ENCODE measurements around the gene AKAP13. TPM values are rescaled to one million over a fixed set of nuclear protein-coding genes. Genes with fewer than 3 reads are reported as not detected.

AKAP13 gene
- total and polyA plus RNA-seq, 5 experiments from 2014 or later: 113 to 244 (median 131) TPM

- DNase-seq: no peak
- no peaks in the 10 kb centered on the region for H3K9me3 Mint-ChIP-seq
- no peaks in the 10 kb centered on the region for H3K27me3 Mint-ChIP-seq
- H3K36me3 Mint-ChIP-seq: no peaks in the 10 kb centered on the region
- POLR2A ChIA-PET: no interaction called here
- no peak for ATAC-seq
- H3K4me3 Mint-ChIP-seq: no peak overlapping the region
- H3K27ac Mint-ChIP-seq: peak overlapping the region in 1 of 10 donors; percentile 43
- peaks cover 3 to 24% (median 18%) of the 10 kb centered on the region in 4 donors for H3K4me1 Mint-ChIP-seq
Observed at GRCh38 chr15:85351965-85352364, 28.4 kb upstream of the AKAP13 start.

DNA sequence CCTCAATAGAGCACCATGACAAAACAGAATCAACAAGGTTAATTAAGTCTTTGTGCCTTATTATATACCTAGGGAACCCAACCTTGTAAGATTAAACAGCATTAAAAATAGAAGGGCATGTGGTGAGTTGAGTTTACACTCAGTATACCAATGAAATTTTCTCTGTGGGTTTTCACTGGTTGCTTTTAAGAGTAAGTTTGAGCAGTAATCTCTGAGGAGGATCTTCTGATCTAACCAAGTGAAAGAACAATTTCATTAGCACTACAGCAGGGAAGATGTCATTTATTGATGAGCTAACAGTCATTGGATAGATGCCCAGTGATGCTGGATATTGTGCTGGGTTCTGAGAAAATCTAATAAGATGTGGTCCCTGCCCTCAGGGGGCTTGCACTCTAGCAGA, 26.9 kb upstream of the AKAP13 start:
- Mint-ChIP-seq H3K4me3 (no peak overlapping the region), H3K4me1 (peaks cover 5 to 19% (median 12%) of the 10 kb centered on the region in 4 donors)
- POLR2A ChIA-PET: no interaction called here

GRCh38 chr15:85354461-85354860, 25.9 kb upstream of the AKAP13 start:
- no peak for ATAC-seq
- Mint-ChIP-seq H3K27ac (peak overlapping the region in 1 of 10 donors; percentile 4), H3K9me3 (no peaks in the 10 kb centered on the region), H3K4me3 (no peak overlapping the region), H3K4me1 (peaks cover 3 to 15% (median 8%) of the 10 kb centered on the region in 4 donors), H3K27me3 (no peaks in the 10 kb centered on the region), H3K36me3 (no peaks in the 10 kb centered on the region)
- no peak for DNase-seq
- POLR2A ChIA-PET: no interaction called here

More for the DNA sequence above, 26.9 kb upstream of the AKAP13 start:
- H3K27me3 Mint-ChIP-seq: no peaks in the 10 kb centered on the region
- H3K36me3 Mint-ChIP-seq: no peaks in the 10 kb centered on the region
- no peak for ATAC-seq
- no peak overlapping the region for H3K27ac Mint-ChIP-seq
- no peak for DNase-seq
- H3K9me3 Mint-ChIP-seq: no peaks in the 10 kb centered on the region

DNA sequence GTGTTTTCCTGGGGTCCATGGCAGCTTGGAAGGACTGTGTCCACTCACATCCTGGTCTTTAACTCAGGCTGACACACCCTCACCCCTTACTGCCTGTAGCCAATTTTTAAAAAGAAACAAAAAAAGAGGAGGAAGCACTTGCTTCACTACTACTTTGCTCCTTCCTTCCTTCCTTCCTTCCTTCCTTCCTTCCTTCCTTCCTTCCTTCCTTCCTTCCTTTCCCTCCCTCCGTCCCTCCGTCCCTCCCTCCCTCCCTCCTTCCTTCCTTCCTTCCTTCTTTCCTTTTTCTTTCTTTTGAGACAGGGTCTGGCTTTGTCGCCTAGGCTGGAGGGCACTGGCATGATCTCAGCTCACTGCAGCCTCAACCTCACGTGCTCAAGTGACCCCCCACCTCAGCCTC, 25.5 kb upstream of the AKAP13 start:
- H3K27me3 Mint-ChIP-seq: no peaks in the 10 kb centered on the region
- H3K4me1 Mint-ChIP-seq: peaks cover 3 to 15% (median 8%) of the 10 kb centered on the region in 4 donors
- no peaks in the 10 kb centered on the region for H3K36me3 Mint-ChIP-seq
- DNase-seq (no peak), ATAC-seq (no peak)
- POLR2A ChIA-PET: no interaction called here
- H3K27ac Mint-ChIP-seq: no peak overlapping the region
- no peaks in the 10 kb centered on the region for H3K9me3 Mint-ChIP-seq
- H3K4me3 Mint-ChIP-seq: no peak overlapping the region

DNA sequence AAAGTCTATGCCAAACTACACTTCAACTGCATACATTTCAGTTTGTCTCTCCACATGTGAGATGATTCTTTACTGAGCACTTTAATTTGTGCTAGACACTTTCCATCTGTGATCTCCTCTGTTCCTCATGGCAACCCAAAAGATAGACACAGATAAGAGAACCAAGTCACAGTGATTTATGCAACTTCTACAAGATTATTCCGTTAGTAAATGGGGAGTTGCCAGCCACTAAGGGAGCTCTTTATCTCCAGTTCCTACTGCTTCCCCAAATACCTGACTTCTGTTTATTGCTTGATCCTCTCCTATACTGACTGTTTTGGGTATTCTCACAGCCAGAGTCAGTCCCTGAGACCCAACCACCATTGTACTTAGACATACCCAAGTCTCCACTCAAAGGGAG, 24.1 kb upstream of the AKAP13 start:
- no peak for DNase-seq

DNA sequence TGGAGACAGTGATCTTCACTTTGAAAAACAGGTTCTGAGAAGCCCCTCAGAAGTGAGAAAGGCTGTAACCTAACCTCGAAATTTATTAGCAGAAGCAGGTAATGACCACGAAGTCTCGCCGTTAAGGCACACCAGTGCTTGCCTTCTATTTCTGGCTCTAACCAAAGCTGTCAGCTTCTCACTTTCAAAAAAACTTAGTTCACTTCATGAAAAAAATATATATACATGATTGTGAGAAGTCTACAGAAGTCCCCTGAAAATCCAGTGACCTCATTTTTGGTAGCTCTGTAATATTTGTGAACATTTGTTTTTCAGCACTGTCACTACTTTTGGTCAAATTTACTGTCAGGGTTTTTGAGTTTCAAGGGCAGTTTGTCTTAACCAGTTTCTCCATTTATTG, 19.1 kb upstream of the AKAP13 start:
- H3K36me3 Mint-ChIP-seq: no peaks in the 10 kb centered on the region
- H3K9me3 Mint-ChIP-seq: no peaks in the 10 kb centered on the region
- POLR2A ChIA-PET: interaction anchor here (1.0 kb wide), 1 partner anchor 19 kb away, joined by 3 read pairs; no protein-coding TSS in a partner anchor
- DNase-seq: no peak
- H3K27ac Mint-ChIP-seq: peak overlapping the region in 2 of 10 donors; percentile 33 to 55
- no peak for ATAC-seq
- no peak overlapping the region for H3K4me3 Mint-ChIP-seq
- H3K27me3 Mint-ChIP-seq: no peaks in the 10 kb centered on the region
- H3K4me1 Mint-ChIP-seq: peaks cover 1 to 18% (median 12%) of the 10 kb centered on the region in 4 donors

More for the DNA sequence above, 24.1 kb upstream of the AKAP13 start:
- Mint-ChIP-seq H3K36me3 (no peaks in the 10 kb centered on the region), H3K9me3 (no peaks in the 10 kb centered on the region), H3K27me3 (no peaks in the 10 kb centered on the region), H3K27ac (peak overlapping the region in 2 of 10 donors; percentile 10 to 19), H3K4me1 (peaks cover 3 to 15% (median 7%) of the 10 kb centered on the region in 4 donors), H3K4me3 (no peak overlapping the region)
- POLR2A ChIA-PET: interaction anchor here (0.9 kb wide), 1 partner anchor 57 kb away, joined by 4 read pairs; no protein-coding TSS in a partner anchor
- ATAC-seq: no peak

DNA sequence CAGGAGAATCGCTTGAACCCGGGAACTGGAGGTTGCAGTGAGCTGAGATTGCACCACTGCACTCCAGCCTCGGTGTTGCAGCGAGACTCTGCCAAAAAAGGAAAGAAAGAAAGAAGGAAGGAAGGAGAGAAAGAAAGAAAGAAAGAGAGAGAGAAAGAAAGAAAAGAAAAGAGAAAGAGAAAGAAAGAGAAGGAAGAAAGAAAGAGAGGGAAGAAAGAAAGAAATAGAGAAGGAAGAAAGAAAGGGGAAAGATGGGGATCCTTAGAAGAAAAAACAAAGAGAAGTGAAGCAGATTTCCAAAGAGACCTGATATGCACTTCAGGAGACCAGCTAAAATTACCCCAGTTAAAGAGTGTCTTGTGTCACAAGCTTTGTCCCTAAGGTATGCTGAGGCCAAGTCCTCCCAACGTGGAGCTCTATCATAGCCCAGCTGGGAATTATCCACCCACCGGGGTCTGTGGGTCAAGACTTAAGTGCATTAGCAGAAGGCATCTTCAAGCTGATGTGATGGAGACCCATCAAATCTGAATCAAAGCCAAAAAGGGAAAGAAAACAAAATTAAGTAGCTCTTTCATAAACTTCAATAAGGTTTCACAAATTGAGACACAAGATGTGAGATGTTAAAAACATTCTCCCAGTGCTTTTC, 17.8 kb upstream of the AKAP13 start:
- Mint-ChIP-seq H3K36me3 (no peaks in the 10 kb centered on the region), H3K27me3 (no peaks in the 10 kb centered on the region), H3K27ac (peak overlapping the region in 2 of 10 donors; percentile 66 to 81), H3K4me3 (no peak overlapping the region), H3K9me3 (no peaks in the 10 kb centered on the region), H3K4me1 (peaks cover 7 to 24% (median 13%) of the 10 kb centered on the region in 4 donors)
- DNase-seq (no peak), ATAC-seq (no peak)
- POLR2A ChIA-PET: no interaction called here

- Mint-ChIP-seq H3K27me3 (no peaks in the 10 kb centered on the region), H3K9me3 (no peaks in the 10 kb centered on the region), H3K27ac (peak overlapping the region in 1 of 10 donors; percentile 59), H3K4me1 (peaks cover 7 to 29% (median 18%) of the 10 kb centered on the region in 4 donors), H3K36me3 (no peaks in the 10 kb centered on the region), H3K4me3 (no peak overlapping the region)
- ATAC-seq (no peak), DNase-seq (no peak)
- POLR2A ChIA-PET: interaction anchor here (0.6 to 1.4 kb wide), 2 partner anchors 14 to 61 kb away, joined by 3 to 4 read pairs; partner anchors contain the start of gene AKAP13
Observed at GRCh38 chr15:85365980-85366379, 14.4 kb upstream of the AKAP13 start.

DNA sequence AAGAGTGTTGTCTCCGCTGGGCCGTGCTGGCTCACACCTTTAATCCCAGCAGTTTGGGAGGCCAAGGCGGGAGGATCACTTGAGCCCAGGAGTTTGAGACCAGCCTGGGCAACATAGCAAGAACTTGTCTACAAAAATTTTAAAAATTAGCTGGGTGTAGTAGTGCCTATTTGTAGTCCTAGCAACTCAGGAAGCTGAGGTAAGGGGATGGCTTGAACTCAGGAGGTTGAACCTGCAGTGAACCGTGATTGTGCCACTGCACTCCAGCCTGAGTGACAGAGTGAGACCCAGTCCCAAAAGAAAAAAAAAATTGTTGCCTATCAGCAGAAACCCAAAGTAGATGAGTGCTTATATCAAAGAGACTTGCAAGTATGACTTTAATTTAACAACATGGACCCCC, 12.7 kb upstream of the AKAP13 start:
- DNase-seq: peak in 2 of 10 donors; percentile 14 to 25
- POLR2A ChIA-PET: interaction anchor here (0.7 to 0.9 kb wide), 2 partner anchors 13 to 36 kb away, joined by 3 read pairs; no protein-coding TSS in a partner anchor
- Mint-ChIP-seq H3K27me3 (no peaks in the 10 kb centered on the region), H3K27ac (peak overlapping the region in 7 of 10 donors; percentile 18 to 85 (median 71)), H3K9me3 (no peaks in the 10 kb centered on the region), H3K4me3 (peak overlapping the region in 4 of 10 donors; percentile 35 to 54 (median 42)), H3K4me1 (peaks cover 1 to 22% (median 15%) of the 10 kb centered on the region in 4 donors), H3K36me3 (no peaks in the 10 kb centered on the region)
- ATAC-seq: peak; percentile 58 to 79

- Mint-ChIP-seq H3K27ac (no peak overlapping the region), H3K9me3 (no peaks in the 10 kb centered on the region), H3K27me3 (no peaks in the 10 kb centered on the region), H3K4me1 (peaks cover 15 to 26% (median 20%) of the 10 kb centered on the region in 4 donors), H3K36me3 (no peaks in the 10 kb centered on the region), H3K4me3 (no peak overlapping the region)
- POLR2A ChIA-PET: no interaction called here
- DNase-seq (no peak), ATAC-seq (no peak)
Observed at GRCh38 chr15:85374831-85375230, 5.6 kb upstream of the AKAP13 start.

GRCh38 chr15:85377269-85377668, 3.1 kb upstream of the AKAP13 start:
- Mint-ChIP-seq H3K4me3 (peak overlapping the region in 5 of 10 donors; percentile 1 to 39 (median 27)), H3K27me3 (no peaks in the 10 kb centered on the region), H3K9me3 (no peaks in the 10 kb centered on the region), H3K27ac (peak overlapping the region in 1 of 10 donors; percentile 54), H3K4me1 (peaks cover 24 to 37% (median 30%) of the 10 kb centered on the region in 4 donors), H3K36me3 (no peaks in the 10 kb centered on the region)
- POLR2A ChIA-PET: interaction anchor here (1.0 to 1.1 kb wide), 2 partner anchors 26 to 65 kb away, joined by 4 to 6 read pairs; no protein-coding TSS in a partner anchor
- ATAC-seq: no peak
- DNase-seq: no peak

DNA sequence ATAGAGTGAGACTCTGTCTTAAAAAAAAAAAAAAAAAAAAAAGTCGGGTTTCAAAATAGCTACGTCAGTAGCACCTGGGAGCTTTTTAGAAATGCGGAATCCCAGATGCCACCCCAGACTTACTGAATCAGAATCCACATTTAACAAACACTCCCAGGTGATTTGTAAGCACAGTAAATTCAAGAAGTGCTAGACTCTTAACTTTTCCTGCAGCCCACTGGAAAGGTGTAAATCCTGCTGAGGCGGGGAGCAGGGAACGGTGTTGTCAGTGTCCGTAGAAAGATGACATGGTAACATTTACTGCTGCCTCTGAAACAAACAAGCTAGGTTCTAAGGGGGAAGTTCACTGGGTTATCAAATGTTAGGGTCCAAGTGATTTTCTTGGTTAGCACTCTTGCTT, 2.4 kb upstream of the AKAP13 start:
- H3K36me3 Mint-ChIP-seq: peaks cover 0 to under 1% (median 0%) of the 10 kb centered on the region in 3 donors
- POLR2A ChIA-PET: interaction anchor here (0.5 to 1.2 kb wide), 5 partner anchors 25 to 442 kb away, joined by 3 to 7 read pairs (median 4); no protein-coding TSS in a partner anchor
- peak overlapping the region in 3 of 10 donors; percentile 23 to 54 (median 49) for H3K27ac Mint-ChIP-seq
- H3K27me3 Mint-ChIP-seq: no peaks in the 10 kb centered on the region
- peaks cover 29 to 44% (median 37%) of the 10 kb centered on the region in 4 donors for H3K4me1 Mint-ChIP-seq
- H3K4me3 Mint-ChIP-seq: peak overlapping the region in 1 of 10 donors; percentile 31
- DNase-seq (no peak), ATAC-seq (no peak)
- H3K9me3 Mint-ChIP-seq: no peaks in the 10 kb centered on the region
